HG03175 (cell line): Measurements from ENCODE around the gene KAT8.
"Not testable (repeated sequence)": the region's sequence is repeated elsewhere in the genome, so short reads cannot be mapped to it uniquely, and the experiment has no call there.

Experiments used
- ATAC-seq: cut with Tn5 transposase; IDR thresholded peaks from one replicate; pipeline ENCODE4 v1.9.1; 2021; ENCODE audit warnings: mild to moderate bottlenecking, moderate library complexity; ENCODE audit not compliant: unreplicated experiment

KAT8 gene

DNA sequence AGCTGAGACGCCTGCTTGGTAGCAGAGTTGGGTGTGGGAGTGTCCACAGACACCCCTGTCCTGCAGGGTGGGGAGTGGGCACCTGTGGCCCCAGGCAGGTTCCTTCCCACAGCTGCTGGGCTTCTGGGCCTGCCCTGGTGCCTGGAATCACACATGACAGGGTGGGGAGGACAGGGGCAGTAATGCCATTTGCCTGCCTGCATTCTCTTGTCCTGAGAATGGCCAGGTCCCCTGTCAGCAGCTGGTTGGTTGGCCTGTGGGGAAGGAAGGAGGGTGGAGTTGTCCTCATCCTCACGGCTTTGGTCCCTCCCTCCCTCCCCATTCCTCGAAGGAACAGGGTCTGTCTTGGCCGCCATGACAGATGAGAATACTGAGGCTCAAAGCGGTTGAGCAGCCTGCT, 33.9 kb upstream of the KAT8 start:
- no peak for ATAC-seq

- no peak for ATAC-seq
These were observed 33.5 kb upstream of the KAT8 start for GRCh38 chr16:31083981-31084380.

GRCh38 chr16:31084584-31085302, 32.7 kb upstream of the KAT8 start:
- ATAC-seq = no peak

DNA sequence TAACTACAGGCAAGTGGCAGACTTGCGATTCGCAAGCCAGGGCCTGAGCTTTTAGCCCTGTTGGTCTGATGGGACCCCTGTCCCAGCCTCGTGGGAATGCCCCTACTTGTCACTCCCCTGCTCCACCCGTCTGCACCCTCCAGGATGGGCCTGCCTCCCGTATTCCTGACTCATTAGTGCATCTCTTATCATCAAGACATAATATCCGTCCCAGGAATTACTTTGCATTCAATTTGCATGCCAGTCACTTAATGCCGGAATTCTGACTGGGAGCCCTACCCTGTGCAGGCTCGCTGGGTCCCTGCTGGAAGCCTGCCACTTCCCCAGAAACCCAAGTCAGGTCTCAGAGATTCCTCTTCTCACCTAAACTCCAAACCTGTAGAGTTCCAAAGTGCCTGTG, 32.1 kb upstream of the KAT8 start:
- no peak for ATAC-seq

DNA sequence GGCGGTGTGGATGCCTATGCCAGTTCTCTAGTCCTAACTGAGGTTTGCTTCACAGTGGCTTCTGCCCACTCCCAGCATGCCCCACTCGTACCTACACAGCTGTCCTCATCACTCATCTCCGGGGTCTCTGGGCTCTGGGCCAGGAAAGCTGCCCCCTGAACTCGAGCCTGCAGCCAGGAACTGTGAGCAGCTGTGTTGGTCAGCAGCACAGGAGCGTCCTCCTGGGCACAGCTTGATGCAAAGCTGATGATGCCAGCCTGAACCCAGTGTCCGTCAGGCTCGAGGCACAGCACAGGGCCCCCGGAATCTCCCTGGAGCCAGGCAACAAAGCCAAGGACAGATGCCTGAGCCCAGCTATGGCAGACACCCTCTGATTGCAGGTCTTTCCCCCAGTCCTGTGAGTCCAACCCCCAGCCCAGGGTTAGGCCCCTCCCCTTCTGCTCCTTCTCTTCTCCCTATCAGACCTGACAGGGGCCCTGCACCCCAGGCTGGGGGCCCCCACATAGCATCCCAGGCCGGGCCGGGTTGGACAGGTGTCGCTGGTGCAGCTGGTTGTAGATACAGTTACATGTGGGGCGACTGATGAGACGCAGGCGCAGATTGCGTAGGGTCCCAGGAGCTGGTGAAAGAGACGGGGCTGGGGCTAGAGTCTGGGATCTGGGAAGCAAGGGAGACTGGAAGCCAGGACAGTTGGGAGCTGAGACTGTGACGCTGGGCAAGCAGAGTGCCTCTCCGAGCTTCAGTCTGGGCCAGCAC, 31.4 kb upstream of the KAT8 start:
- ATAC-seq = no peak

DNA sequence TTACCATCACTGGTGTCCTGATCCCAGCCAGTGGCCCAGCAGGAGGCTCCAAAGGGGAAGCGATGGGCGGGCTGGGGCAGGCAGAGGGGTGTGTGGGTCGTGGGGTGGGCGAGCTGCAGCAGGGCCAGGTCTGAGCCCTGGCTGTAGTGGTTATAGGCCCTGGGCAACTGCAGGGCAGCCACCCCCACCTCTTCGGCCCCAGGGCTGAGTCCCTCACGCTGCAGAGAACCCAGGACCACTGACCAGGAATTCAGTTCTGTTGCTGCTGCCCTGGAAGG, 30.9 kb upstream of the KAT8 start:
- no peak for ATAC-seq

- no peak for ATAC-seq
These were observed 30.0 kb upstream of the KAT8 start for GRCh38 chr16:31087481-31087880.

DNA sequence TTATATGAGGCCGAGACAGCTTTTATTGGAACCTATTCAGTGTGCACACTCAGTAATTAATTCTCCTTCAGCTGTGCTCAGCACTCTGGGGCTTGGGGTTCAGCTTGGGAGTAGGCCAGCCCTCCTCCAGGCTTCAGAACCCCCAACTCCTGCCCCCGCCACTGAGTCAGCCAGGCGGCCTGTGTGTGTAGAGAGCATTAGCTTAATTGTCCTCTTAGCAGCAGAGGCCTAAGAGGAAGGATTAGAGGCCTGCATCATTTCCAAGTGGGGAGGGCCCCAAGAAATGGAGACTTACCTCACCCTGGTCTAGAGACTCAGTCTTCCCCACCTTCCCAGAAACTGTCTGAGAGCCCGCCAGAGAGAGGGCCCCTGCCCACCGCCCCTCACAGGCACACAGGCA, 29.5 kb upstream of the KAT8 start:
- no peak for ATAC-seq

DNA sequence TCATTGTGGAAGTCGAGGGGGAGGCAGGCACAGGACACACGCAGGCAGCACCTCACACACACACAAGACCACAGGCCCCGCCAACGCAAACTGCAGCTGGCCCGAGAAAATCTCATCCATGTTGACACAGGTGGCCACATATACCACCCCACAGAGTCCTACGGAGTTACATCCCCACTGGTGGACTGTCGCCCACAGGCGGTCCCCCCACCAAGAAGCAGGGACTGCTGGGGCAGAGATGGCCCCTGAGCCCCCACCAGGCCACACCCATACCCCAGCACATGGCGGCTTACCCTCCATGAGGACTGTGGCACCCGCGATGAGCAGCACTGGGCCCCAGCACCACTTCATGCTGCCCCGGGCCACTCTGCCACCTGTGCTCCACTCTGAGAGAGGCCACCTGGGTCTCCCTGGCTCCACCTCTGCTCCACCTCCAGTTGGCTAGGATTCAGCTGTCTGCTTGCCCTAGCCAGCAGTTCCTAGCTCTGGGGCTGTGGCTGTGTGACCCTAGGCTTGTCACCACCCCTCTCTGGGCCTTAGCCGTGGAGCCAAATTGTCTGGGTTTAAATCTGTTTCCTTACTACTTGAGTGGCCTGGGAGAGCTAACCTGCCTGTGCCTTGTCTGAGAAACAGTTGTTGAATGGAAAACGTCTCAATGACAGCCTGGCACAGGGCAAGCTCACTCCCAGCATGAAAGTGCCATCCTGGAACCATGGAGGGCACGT, 28.8 kb upstream of the KAT8 start, which contains the start of gene PRSS53:
PRSS53 (minus strand) TSS at position 485 of the 725 bp plus-strand sequence; CDS start at position 351, 134 bp downstream.
- no peak for ATAC-seq

- no peak for ATAC-seq
These were observed 28.3 kb upstream of the KAT8 start for GRCh38 chr16:31089199-31089598.

- ATAC-seq = no peak
These were observed 26.9 kb upstream of the KAT8 start for GRCh38 chr16:31090540-31090939.

GRCh38 chr16:31092330-31092729, 25.1 kb upstream of the KAT8 start:
- ATAC-seq = no peak

DNA sequence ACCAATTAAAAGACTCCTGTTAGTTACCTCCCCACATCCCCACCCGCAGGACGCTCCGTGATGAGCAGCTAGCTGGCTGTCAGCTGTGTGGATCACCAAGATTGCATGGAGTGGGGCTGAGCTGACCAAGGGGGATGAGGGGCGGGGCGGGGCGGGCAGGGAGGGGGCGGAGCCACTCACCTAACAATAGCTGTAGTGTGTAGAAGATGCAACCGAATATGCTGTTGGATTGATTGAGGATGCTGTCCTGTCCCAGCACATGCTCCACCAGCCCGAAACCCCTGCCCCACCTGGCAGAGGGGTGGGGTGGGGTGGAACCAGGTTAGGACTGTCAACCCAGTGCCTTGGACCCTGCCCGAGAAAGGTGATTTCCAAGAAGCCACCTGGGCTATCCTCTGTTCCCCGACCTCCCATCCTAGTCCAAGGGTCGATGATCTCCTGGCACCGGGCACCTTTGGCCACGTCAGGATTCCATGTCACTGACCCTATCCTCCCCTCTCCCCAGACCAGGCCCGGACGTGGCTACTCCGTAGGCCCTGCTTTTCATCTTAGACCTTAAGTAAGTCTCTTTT, 24.2 kb upstream of the KAT8 start:
- ATAC-seq = no peak

GRCh38 chr16:31094088-31094423, 23.4 kb upstream of the KAT8 start:
- peak; percentile 9 for ATAC-seq

DNA sequence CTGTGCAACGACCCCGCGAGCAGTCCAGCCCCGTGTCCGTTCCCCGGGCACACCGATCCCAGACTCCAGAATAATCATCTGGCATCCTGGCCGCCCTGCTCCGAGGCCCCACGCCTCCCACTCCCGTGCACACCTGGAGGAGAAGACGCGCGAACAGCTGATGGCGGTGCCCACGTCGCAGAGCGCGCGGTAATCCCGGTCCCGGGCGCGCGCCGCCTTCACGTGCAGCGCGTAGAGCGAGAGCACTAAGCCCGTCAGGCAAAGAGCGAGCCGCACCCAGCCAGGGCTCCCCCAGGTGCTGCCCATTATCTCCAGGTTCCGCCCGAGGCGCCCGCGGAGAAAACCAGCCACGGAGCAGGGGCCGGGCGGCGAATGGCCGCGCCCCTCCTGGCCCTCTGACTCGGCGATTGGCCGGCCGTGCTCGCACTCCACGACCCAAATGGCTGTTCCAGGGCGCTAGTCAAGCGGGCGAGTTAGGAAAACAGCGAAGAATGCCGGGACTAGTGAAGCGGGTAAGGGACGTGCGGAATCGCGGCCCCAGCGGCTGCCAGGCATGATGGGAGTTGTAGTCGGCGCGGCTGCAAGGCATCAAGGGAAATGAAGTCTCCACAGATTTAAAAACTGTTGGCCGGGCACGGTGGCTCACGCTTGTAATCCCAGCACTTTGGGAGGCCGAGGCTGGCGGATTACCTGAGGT, 22.9 kb upstream of the KAT8 start, which contains the start of gene VKORC1:
VKORC1 (minus strand) TSS at position 374 of the 697 bp plus-strand sequence; CDS start at position 306, 68 bp downstream.
- ATAC-seq = peak; percentile 82

GRCh38 chr16:31099860-31100638, 17.4 kb upstream of the KAT8 start:
- no peak for ATAC-seq

- ATAC-seq = not testable (repeated sequence)
These were observed 16.4 kb upstream of the KAT8 start for GRCh38 chr16:31100876-31101641.

- peak; percentile 44 for ATAC-seq
These were observed 11.7 kb upstream of the KAT8 start for GRCh38 chr16:31105677-31106213.
